Chondrocyte (in vitro differentiated cells): ENCODE measurements around the gene LRRC27. TPM values are rescaled to one million over a fixed set of nuclear protein-coding genes. Genes with fewer than 3 reads are reported as not detected.

ENCODE experiments used
- DNase-seq: peaks from one replicate; pipeline ENCODE4 v3.0.0; 2021; ENCODE audit warnings: mixed read lengths, low spot score
- H3K27ac Mint-ChIP-seq: one replicate; pipeline ENCODE4 v1.8.0; 2021; ENCODE audit warnings: mild to moderate bottlenecking, moderate library complexity, mixed read lengths; ENCODE audit not compliant: unreplicated experiment
- H3K27me3 Mint-ChIP-seq: 2 replicates; pipeline ENCODE4 v1.8.0; 2021; ENCODE audit warnings: low read depth, mixed read lengths
- H3K36me3 Mint-ChIP-seq: 2 replicates; pipeline ENCODE4 v1.8.0; 2021; ENCODE audit warnings: low read depth, mixed read lengths
- H3K4me1 Mint-ChIP-seq: 2 replicates; pipeline ENCODE4 v1.8.0; 2021; ENCODE audit warnings: low read depth, mild to moderate bottlenecking, mixed read lengths
- H3K4me3 Mint-ChIP-seq: one replicate; pipeline ENCODE4 v1.8.0; 2021; ENCODE audit warnings: mild to moderate bottlenecking, moderate library complexity, mixed read lengths; ENCODE audit not compliant: unreplicated experiment
- H3K9me3 Mint-ChIP-seq: 2 replicates; pipeline ENCODE4 v1.8.0; 2021; ENCODE audit warnings: low read depth, mixed read lengths
- total RNA-seq: library from RNA; stranded (reverse); gene quantifications from 3 replicates; pipeline ENCODE4 v1.2.1, GENCODE V29; 2021
- TF ChIP-seq, protein P1 (sequence below): fragments of 200-600 bp; sonication (generic); IDR thresholded peaks from 2 replicates; pipeline ENCODE4 v1.5.0; 2021; ENCODE audit warnings: antibody characterized with exemption, mild to moderate bottlenecking, moderate library complexity

The LRRC27 gene
- total RNA-seq, 1 donor from 2014 or later, result 13.2 TPM

DNA sequence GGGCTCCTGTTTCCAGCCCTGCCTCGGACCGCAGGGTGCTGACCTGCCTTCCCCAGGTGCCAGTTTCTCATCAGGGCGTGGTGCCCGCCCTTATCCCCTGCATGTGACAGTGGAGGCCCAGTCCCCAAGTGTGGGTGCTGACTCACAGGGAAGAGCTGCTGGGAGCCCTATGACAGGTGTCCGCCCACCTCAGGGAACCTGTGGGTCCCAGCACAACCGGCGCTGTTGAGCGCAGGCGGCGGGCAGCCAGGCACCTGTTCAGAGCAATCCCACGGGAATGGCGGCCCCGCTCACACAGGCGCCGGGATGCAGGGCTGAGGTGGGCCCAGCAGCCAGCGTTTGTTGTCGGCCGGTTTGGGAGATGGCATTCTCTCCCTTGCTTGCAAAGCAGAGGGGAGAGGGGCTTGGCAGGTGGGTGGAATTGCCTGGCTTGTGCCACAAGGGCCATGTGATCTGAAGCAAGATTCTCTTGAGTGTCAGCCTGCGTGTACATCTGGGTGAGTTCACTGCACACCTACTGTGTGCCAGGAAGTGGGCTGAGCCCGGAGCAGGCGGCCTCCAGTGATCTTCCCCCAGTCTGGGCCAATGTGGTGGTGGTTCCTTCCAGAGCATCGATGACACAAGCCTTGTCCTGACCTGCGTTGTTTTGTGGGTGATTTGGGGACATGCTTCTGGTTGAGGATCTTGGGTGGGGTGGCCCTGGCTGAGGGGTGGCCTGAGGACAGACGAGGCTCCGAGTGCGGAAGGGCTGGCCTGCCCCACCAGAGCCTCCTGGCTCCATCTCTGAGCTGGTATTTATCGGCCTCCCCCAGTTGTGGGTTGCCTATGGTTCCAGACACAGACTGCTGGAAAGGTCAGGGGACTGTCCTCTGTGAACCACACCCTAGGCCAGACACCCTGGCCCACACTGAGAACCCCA is 67.4 kb downstream of the LRRC27 start:
- Mint-ChIP-seq H3K36me3 (no peaks in the 10 kb centered on the region), H3K4me1 (peaks cover 17% of the 10 kb centered on the region), H3K9me3 (no peaks in the 10 kb centered on the region), H3K27ac (no peak overlapping the region), H3K27me3 (no peaks in the 10 kb centered on the region), H3K4me3 (no peak overlapping the region)
- TF ChIP-seq, protein P1, sequence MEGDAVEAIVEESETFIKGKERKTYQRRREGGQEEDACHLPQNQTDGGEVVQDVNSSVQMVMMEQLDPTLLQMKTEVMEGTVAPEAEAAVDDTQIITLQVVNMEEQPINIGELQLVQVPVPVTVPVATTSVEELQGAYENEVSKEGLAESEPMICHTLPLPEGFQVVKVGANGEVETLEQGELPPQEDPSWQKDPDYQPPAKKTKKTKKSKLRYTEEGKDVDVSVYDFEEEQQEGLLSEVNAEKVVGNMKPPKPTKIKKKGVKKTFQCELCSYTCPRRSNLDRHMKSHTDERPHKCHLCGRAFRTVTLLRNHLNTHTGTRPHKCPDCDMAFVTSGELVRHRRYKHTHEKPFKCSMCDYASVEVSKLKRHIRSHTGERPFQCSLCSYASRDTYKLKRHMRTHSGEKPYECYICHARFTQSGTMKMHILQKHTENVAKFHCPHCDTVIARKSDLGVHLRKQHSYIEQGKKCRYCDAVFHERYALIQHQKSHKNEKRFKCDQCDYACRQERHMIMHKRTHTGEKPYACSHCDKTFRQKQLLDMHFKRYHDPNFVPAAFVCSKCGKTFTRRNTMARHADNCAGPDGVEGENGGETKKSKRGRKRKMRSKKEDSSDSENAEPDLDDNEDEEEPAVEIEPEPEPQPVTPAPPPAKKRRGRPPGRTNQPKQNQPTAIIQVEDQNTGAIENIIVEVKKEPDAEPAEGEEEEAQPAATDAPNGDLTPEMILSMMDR, result no peak
- no peak for DNase-seq

DNA sequence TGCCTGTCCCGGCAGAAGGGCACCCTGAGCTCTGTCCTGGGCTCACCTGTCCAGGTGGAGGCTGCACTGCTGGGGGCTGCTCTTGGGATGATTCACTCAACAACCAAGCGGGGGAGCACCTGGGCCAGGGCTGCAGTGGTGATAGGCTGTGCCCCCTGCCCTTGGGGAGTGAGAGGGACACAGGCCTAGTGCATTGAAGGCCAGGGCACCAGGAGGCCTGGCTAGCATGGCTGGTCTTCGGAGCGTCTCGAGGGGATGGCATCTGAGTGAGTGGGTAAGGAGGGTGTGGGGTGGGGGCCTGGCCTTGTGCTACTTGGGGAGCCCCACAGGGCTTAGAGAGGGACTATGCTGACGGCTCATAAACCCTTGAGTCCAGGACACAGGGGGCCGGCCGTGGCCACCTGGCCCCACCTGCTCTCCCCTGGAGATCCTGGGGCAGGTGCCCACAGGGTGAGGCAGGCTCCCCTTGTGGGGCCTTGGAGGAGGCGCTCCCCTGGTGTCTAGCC is 68.1 kb downstream of the LRRC27 start:
- Mint-ChIP-seq H3K4me3 (no peak overlapping the region), H3K9me3 (no peaks in the 10 kb centered on the region), H3K27me3 (no peaks in the 10 kb centered on the region), H3K27ac (no peak overlapping the region), H3K36me3 (no peaks in the 10 kb centered on the region), H3K4me1 (peaks cover 17% of the 10 kb centered on the region)
- TF ChIP-seq, protein P1, result no peak
- no peak for DNase-seq

DNA sequence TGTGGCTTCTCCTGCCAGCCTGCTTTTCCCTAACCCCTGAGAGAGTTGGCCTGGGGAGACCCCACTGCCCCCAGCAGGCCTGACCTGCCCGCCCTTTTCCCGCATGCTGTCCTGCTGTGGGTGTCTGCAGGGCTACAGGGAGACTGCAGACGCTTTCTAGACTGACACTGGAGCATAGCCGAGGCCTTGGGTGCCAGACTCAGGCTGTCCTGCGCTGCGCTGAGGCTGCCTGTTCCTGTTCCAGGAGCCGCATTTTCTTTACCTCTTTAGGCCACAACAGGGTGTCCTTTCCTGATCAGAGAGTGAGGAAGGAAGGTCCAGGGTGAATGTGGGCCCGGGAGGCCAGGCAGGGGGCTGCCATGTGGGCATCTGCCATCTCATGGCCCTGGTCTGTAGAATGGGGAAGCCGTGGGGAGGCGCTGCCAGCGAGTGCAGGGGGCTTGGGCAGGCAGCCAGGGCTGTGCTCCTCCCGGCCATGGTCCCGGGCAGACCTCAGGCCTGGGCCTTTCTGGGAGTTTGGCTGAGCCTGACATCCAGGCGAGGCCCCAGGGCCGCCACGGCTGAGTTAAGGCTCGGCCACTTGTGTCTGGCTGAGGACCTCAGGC is 68.7 kb downstream of the LRRC27 start:
- Mint-ChIP-seq H3K36me3 (peaks cover 2% of the 10 kb centered on the region), H3K27ac (no peak overlapping the region), H3K27me3 (no peaks in the 10 kb centered on the region), H3K9me3 (no peaks in the 10 kb centered on the region), H3K4me1 (peaks cover 17% of the 10 kb centered on the region), H3K4me3 (no peak overlapping the region)
- DNase-seq, result no peak
- TF ChIP-seq, protein P1, result no peak

DNA sequence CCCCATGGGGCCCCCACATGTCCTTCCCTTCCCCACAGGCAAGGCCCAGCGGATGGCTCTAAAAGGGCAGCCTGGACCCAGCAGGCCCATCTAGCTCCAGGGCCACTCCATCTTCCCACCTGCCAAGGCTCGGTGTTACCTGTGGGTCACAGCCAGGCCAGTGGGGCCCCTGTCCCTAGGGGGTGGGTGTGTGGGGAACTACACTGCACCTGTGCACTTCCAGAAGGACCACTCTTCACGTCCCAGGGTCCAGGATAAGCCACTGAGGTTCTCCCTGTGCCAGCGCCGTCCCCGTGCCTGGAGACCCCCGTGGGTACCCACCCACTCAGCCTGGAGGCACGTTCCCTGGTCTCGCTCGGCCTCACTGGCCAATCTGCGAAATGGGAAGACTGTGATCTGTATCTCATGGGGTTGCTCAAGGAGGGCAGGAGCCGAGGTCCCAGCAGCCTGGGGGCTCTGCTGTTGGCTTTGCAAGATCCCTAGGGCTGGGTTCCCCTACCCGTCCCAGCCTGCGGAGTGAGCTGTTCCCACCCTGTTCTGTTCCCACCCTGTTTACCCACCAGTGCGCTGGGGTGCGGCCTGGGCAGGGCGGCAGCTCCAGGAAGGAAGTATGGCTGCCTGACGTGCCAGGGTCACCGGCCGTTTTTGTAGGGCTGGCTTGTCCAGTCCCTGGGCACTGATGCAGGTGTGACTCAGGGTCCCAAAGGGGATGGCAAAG is 69.6 kb downstream of the LRRC27 start:
- no peaks in the 10 kb centered on the region for H3K27me3 Mint-ChIP-seq
- no peak overlapping the region for H3K27ac Mint-ChIP-seq
- no peaks in the 10 kb centered on the region for H3K9me3 Mint-ChIP-seq
- H3K36me3 Mint-ChIP-seq, result peaks cover 7% of the 10 kb centered on the region
- TF ChIP-seq, protein P1, result no peak
- H3K4me1 Mint-ChIP-seq, result peaks cover 17% of the 10 kb centered on the region
- H3K4me3 Mint-ChIP-seq, result no peak overlapping the region
- DNase-seq, result no peak

DNA sequence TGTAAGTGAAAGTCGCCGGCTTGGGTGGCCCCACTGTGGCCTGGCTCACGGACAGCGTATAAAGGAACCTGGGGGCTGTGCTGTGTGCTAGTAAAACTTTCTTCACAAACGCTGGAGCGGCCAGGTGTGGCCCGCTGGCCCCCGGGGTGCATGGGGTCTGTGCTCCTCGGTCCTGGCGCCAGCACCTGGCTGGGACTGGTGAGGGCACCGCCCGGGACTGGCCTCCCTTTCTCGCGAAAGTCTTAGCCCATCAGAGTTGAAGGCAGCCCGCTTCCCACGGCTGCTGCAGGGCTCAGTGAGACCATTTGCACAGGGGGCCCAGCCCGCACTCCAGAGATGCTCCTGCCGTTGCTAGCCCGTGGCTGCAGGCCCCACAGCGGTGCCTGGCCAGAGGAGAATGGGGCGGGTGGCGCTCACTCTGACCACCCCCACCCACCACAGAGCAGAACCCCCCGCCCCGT is 70.8 kb downstream of the LRRC27 start:
- Mint-ChIP-seq H3K4me3 (no peak overlapping the region), H3K27me3 (no peaks in the 10 kb centered on the region), H3K4me1 (peaks cover 18% of the 10 kb centered on the region), H3K9me3 (no peaks in the 10 kb centered on the region), H3K36me3 (peaks cover 7% of the 10 kb centered on the region), H3K27ac (no peak overlapping the region)
- TF ChIP-seq, protein P1, result no peak
- no peak for DNase-seq
